ENCODE data around the gene HHIPL1. TPM values are rescaled to one million over a fixed set of nuclear protein-coding genes. Genes with fewer than 3 reads are reported as not detected.

HHIPL1 gene
- total RNA-seq, 1 experiment from 2014 or later, result not detected

DNA sequence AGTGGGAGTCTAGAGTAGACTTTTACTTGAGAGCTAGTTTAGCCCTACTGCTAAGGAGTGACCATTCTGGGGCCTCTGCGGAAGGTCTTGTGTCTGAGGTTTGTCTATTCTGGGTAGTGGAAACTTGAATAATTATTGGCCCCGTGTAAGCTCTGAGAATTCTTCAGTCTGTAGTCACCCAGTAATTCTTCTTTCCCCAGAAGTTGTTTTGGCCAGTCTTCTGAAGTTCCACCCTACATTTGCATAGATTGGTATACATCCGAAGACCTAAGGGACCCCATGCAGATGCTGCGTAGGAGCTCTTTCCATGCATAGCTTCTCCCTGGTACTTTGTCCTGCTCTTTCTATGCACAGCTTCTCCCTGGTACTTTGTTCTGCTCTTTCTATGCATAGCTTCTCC is 52.0 kb downstream of the HHIPL1 start:
- BruUV-seq (replicated peaks), result no TSS peak
- Mint-ChIP-seq H3K27me3 (ENCODE audit: unreplicated experiment) (peaks cover 57% of the 10 kb centered on the region), H3K9me3 (ENCODE audit: low read depth, unreplicated experiment) (peaks cover 2% of the 10 kb centered on the region), H3K27ac (ENCODE audit: unreplicated experiment) (no peak overlapping the region), H3K36me3 (ENCODE audit: insufficient read depth, unreplicated experiment) (no peaks in the 10 kb centered on the region), H3K4me1 (ENCODE audit: low read depth, unreplicated experiment) (no peaks in the 10 kb centered on the region), H3K4me3 (ENCODE audit: low read depth, unreplicated experiment) (no peak overlapping the region)
- CTCF ChIA-PET, result no interaction called here
- DNase-seq, result no peak
- TF ChIP-seq, protein P1, sequence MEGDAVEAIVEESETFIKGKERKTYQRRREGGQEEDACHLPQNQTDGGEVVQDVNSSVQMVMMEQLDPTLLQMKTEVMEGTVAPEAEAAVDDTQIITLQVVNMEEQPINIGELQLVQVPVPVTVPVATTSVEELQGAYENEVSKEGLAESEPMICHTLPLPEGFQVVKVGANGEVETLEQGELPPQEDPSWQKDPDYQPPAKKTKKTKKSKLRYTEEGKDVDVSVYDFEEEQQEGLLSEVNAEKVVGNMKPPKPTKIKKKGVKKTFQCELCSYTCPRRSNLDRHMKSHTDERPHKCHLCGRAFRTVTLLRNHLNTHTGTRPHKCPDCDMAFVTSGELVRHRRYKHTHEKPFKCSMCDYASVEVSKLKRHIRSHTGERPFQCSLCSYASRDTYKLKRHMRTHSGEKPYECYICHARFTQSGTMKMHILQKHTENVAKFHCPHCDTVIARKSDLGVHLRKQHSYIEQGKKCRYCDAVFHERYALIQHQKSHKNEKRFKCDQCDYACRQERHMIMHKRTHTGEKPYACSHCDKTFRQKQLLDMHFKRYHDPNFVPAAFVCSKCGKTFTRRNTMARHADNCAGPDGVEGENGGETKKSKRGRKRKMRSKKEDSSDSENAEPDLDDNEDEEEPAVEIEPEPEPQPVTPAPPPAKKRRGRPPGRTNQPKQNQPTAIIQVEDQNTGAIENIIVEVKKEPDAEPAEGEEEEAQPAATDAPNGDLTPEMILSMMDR (IDR thresholded peaks at IDR 0.05; ENCODE audit: unreplicated experiment), result no peak
- intact Hi-C loops (cut with micrococcal nuclease; ENCODE audit: unreplicated experiment), result no loop called here

DNA sequence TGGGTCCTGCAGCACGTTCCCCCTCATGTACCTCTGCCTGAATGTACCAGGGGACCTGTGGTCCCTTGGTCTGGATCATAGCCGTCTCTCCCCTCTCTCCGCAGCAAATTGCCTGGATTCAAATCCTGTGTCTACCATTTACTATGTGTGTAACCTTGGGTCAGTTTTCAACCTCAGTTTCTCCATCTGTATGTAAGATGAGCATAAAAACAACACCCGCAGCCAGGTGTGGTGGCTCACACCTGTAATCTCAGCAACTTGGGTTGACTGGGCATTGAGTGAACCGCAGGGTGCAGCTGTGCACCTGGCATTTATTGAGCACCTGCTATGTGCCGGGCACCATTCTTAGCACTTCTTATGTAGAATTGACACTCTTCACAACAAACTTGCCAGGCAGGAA is 53.3 kb downstream of the HHIPL1 start:
- TF ChIP-seq, protein P1 (IDR thresholded peaks at IDR 0.05; ENCODE audit: unreplicated experiment), result no peak
- DNase-seq, result no peak
- no peak overlapping the region for H3K27ac Mint-ChIP-seq (ENCODE audit: unreplicated experiment)
- no peaks in the 10 kb centered on the region for H3K36me3 Mint-ChIP-seq (ENCODE audit: insufficient read depth, unreplicated experiment)
- peaks cover 4% of the 10 kb centered on the region for H3K9me3 Mint-ChIP-seq (ENCODE audit: low read depth, unreplicated experiment)
- H3K4me3 Mint-ChIP-seq (ENCODE audit: low read depth, unreplicated experiment), result no peak overlapping the region
- intact Hi-C loops (cut with micrococcal nuclease; ENCODE audit: unreplicated experiment), result no loop called here
- BruUV-seq (replicated peaks), result no TSS peak
- CTCF ChIA-PET, result interaction anchor here (1.1 kb wide), 1 partner anchor 9 kb away, joined by 3 read pairs; no protein-coding TSS in a partner anchor
- H3K27me3 Mint-ChIP-seq (ENCODE audit: unreplicated experiment), result peaks cover 55% of the 10 kb centered on the region
- no peaks in the 10 kb centered on the region for H3K4me1 Mint-ChIP-seq (ENCODE audit: low read depth, unreplicated experiment)

DNA sequence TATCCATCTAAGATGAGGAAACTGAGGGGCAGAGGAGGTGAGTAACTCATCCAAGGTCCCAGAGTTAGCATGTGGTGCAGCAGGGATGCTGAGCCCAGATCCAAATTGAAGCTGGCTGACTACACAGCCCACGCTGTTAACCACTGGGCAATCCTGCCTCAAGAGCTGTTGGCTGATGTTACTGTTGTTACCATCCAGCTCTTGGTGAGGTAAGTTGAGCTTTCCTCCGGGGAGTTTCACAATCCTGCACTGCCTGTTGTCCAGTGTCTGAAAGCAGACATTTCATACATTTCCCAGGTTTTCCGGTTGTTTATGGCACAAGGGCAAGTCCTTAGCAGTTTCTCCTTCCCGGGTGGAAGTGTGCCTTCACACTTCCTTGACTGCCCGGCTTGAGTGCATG is 53.7 kb downstream of the HHIPL1 start:
- Mint-ChIP-seq H3K27ac (ENCODE audit: unreplicated experiment) (no peak overlapping the region), H3K4me1 (ENCODE audit: low read depth, unreplicated experiment) (no peaks in the 10 kb centered on the region), H3K27me3 (ENCODE audit: unreplicated experiment) (peaks cover 59% of the 10 kb centered on the region), H3K4me3 (ENCODE audit: low read depth, unreplicated experiment) (no peak overlapping the region), H3K36me3 (ENCODE audit: insufficient read depth, unreplicated experiment) (no peaks in the 10 kb centered on the region), H3K9me3 (ENCODE audit: low read depth, unreplicated experiment) (peaks cover 7% of the 10 kb centered on the region)
- no peak for DNase-seq
- CTCF ChIA-PET, result interaction anchor here (1.1 kb wide), 1 partner anchor 10 kb away, joined by 3 read pairs; no protein-coding TSS in a partner anchor
- intact Hi-C loops (cut with micrococcal nuclease; ENCODE audit: unreplicated experiment), result no loop called here
- no TSS peak for BruUV-seq (replicated peaks)
- TF ChIP-seq, protein P1 (IDR thresholded peaks at IDR 0.05; ENCODE audit: unreplicated experiment), result no peak

DNA sequence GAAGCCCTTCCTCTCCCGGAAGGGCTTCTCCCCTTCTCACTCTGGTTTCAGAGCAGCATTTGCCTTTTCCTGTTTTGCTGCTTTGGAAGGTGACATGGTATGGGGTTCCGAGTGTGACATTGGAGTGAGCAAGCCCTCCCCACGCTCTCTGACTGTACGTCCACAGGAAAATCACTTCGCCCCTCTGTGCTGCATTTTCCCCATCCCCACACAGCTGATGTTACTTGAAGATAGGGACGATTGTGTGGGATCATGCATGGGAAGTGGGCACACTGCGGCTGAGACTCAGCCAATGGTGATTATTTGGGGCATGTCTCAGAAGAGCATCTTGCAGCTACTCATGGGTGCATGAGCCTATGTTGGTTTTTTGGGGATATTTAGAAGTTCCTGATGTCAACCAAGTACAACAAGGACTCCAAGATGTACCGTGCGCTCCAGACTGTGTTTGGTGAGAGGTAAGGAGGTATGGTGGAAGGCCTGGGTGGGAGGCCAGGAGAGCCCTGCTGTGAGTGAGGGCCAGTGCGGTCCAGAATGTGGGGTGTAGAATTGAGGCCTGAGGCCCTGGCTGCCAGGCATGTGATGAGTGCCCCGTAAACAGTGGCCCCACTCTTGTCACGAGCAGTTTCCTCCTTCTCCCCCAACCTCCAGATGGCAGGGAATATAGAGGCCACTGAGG is 54.3 kb downstream of the HHIPL1 start:
- TF ChIP-seq, protein P1 (IDR thresholded peaks at IDR 0.05; ENCODE audit: unreplicated experiment), result no peak
- no peaks in the 10 kb centered on the region for H3K4me1 Mint-ChIP-seq (ENCODE audit: low read depth, unreplicated experiment)
- H3K27me3 Mint-ChIP-seq (ENCODE audit: unreplicated experiment), result peaks cover 63% of the 10 kb centered on the region
- peaks cover 7% of the 10 kb centered on the region for H3K9me3 Mint-ChIP-seq (ENCODE audit: low read depth, unreplicated experiment)
- CTCF ChIA-PET, result interaction anchor here (1.1 kb wide), 1 partner anchor 10 kb away, joined by 3 read pairs; no protein-coding TSS in a partner anchor
- H3K36me3 Mint-ChIP-seq (ENCODE audit: insufficient read depth, unreplicated experiment), result no peaks in the 10 kb centered on the region
- H3K4me3 Mint-ChIP-seq (ENCODE audit: low read depth, unreplicated experiment), result no peak overlapping the region
- intact Hi-C loops (cut with micrococcal nuclease; ENCODE audit: unreplicated experiment), result no loop called here
- no TSS peak for BruUV-seq (replicated peaks)
- no peak overlapping the region for H3K27ac Mint-ChIP-seq (ENCODE audit: unreplicated experiment)
- no peak for DNase-seq
